IMR-90 (cell line): ENCODE results near the gene PLEKHF1. TPM values are rescaled to one million over a fixed set of nuclear protein-coding genes. Genes with fewer than 3 reads are reported as not detected.

ENCODE experiments used
- ATAC-seq: fragments of 200-7000 bp; cut with Tn5 transposase; 2 replicates; pipeline ENCODE4 v1.9.1; 2020; ENCODE audit warnings: low read depth, mild to moderate bottlenecking, moderate library complexity
- BruUV-seq: library from RNA; stranded (reverse); fragments of 400-500 nt; replicated peaks from 2 replicates; lab custom pipeline; 2021; lab: Mats Ljungman, UMichigan
- CTCF ChIA-PET: fragments of 300-600 bp; formaldehyde crosslinking; extraction: SDS; loops from one replicate; lab custom pipeline; 2021; ENCODE audit warnings: antibody characterized with exemption; lab: Yijun Ruan, JAX
- POLR2A ChIA-PET: fragments of 300-600 bp; sonication (Branson Sonifier 250); formaldehyde crosslinking; loops from one replicate; lab custom pipeline; 2022; ENCODE audit warnings: antibody characterized with exemption; ENCODE audit not compliant: unreplicated experiment; lab: Charles Lee
- DNase-seq: peaks from one replicate; pipeline ENCODE4 v3.0.0; 2013
- H2AFZ ChIP-seq: replicated peaks from 2 replicates; pipeline ENCODE3; 2013; ENCODE audit warnings: low read length, mild to moderate bottlenecking; ENCODE audit not compliant: poor library complexity
- H2AK5ac ChIP-seq: 2 replicates; pipeline ENCODE4 v1.6.1; 2013; ENCODE audit warnings: low read depth, low read length, inconsistent platforms
- H2AK9ac ChIP-seq: replicated peaks from 2 replicates; pipeline ENCODE3; 2013; ENCODE audit warnings: mild to moderate bottlenecking, low read depth, low read length, moderate library complexity; ENCODE audit not compliant: poor library complexity
- H2BK120ac ChIP-seq: 2 replicates; pipeline ENCODE4 v1.6.1; 2013; ENCODE audit warnings: low read depth, low read length, inconsistent platforms
- H2BK15ac ChIP-seq: 3 replicates; pipeline ENCODE4 v1.6.1; 2013; ENCODE audit warnings: low read depth, low read length, inconsistent platforms
- H2BK20ac ChIP-seq: 2 replicates; pipeline ENCODE4 v1.6.1; 2013; ENCODE audit warnings: low read depth, mild to moderate bottlenecking, inconsistent platforms, low read length, moderate library complexity
- H2BK5ac ChIP-seq: 2 replicates; pipeline ENCODE4 v1.6.1; 2013; ENCODE audit warnings: mild to moderate bottlenecking, low read depth, low read length, inconsistent platforms; ENCODE audit not compliant: poor library complexity, severe bottlenecking
- H3K14ac ChIP-seq: replicated peaks from 2 replicates; pipeline ENCODE4 v1.6.1; 2013; ENCODE audit warnings: low read depth, low read length, inconsistent platforms
- H3K18ac ChIP-seq: 2 replicates; pipeline ENCODE4 v1.6.1; 2013; ENCODE audit warnings: low read depth, low read length, control low read depth
- H3K23ac ChIP-seq: 2 replicates; pipeline ENCODE4 v1.6.1; 2013; ENCODE audit warnings: low read depth, low read length, inconsistent platforms
- H3K27ac ChIP-seq: 2 replicates; pipeline ENCODE4 v1.5.1; 2013; ENCODE audit warnings: mild to moderate bottlenecking, control low read depth, low read length; ENCODE audit not compliant: insufficient read depth
- H3K27me3 ChIP-seq: 2 replicates; pipeline ENCODE4 v1.6.1; 2013; ENCODE audit warnings: low read length; ENCODE audit not compliant: control insufficient read depth, insufficient read depth
- H3K36me3 ChIP-seq: 2 replicates; pipeline ENCODE4 v1.6.1; 2013; ENCODE audit warnings: low read length, mixed read lengths; ENCODE audit not compliant: control insufficient read depth, insufficient read depth
- H3K4ac ChIP-seq: 2 replicates; pipeline ENCODE4 v1.6.1; 2013; ENCODE audit warnings: low read depth, low read length, inconsistent platforms
- H3K4me1 ChIP-seq: 2 replicates; pipeline ENCODE4 v1.6.1; 2013; ENCODE audit warnings: low read length, mixed read lengths; ENCODE audit not compliant: control insufficient read depth, insufficient read depth
- H3K4me2 ChIP-seq: 2 replicates; pipeline ENCODE4 v1.6.1; 2013; ENCODE audit warnings: low read depth, mild to moderate bottlenecking, control low read depth, low read length, moderate library complexity
- H3K4me3 ChIP-seq: 2 replicates; pipeline ENCODE4 v1.5.1; 2013; ENCODE audit warnings: low read depth, mild to moderate bottlenecking, control low read depth, low read length, moderate library complexity; ENCODE audit not compliant: insufficient read depth
- H3K56ac ChIP-seq: 2 replicates; pipeline ENCODE4 v1.6.1; 2013; ENCODE audit warnings: low read length, inconsistent platforms; ENCODE audit not compliant: insufficient read depth; ENCODE audit errors: extremely low read depth
- H3K79me1 ChIP-seq, 2 experiments: 2 replicates each; pipeline ENCODE4 v1.6.1; 2013; ENCODE audit warnings: low read length in 2 of 2, inconsistent platforms in 1 of 2, low read depth in 1 of 2
- H3K9ac ChIP-seq: 2 replicates; pipeline ENCODE4 v1.6.1; 2013; ENCODE audit warnings: low read depth, low read length, control low read depth
- H3K9me1 ChIP-seq: 2 replicates; pipeline ENCODE4 v1.6.1; 2013; ENCODE audit warnings: low read length, inconsistent platforms; ENCODE audit not compliant: insufficient read depth
- H3K9me3 ChIP-seq: 2 replicates; pipeline ENCODE4 v1.6.1; 2013; ENCODE audit warnings: low read length; ENCODE audit not compliant: control insufficient read depth, insufficient read depth
- H4K20me1 ChIP-seq: 2 replicates; pipeline ENCODE4 v1.6.1; 2013; ENCODE audit warnings: low read length, inconsistent platforms; ENCODE audit not compliant: insufficient read depth
- H4K5ac ChIP-seq: 2 replicates; pipeline ENCODE4 v1.6.1; 2013; ENCODE audit warnings: mild to moderate bottlenecking, low read depth, low read length, control low read depth
- H4K8ac ChIP-seq, 2 experiments: 2 replicates each; pipeline ENCODE4 v1.6.1; 2013; ENCODE audit warnings: low read depth in 2 of 2, low read length in 2 of 2, control low read depth in 1 of 2, inconsistent platforms in 1 of 2
- H4K91ac ChIP-seq: 2 replicates; pipeline ENCODE4 v1.6.1; 2013; ENCODE audit warnings: low read depth, low read length, inconsistent platforms; ENCODE audit not compliant: insufficient read depth
- MAFK ChIP-seq: IDR thresholded peaks from 2 replicates; pipeline ENCODE4 v1.6.1; 2012; ENCODE audit warnings: low read depth, low read length, improper control_type of control experiment
- MXI1 ChIP-seq: IDR thresholded peaks from 2 replicates; pipeline ENCODE4 v1.6.1; 2012; ENCODE audit warnings: low read depth, mild to moderate bottlenecking, low read length, moderate library complexity, borderline replicate concordance
- NFE2L2 ChIP-seq: fragments of 150-350 bp; IDR thresholded peaks from 2 replicates; pipeline ENCODE4 v1.6.1; 2016; ENCODE audit warnings: low read depth, mild to moderate bottlenecking, low read length
- SMC3 ChIP-seq: fragments of 150-350 bp; IDR thresholded peaks from 2 replicates; pipeline ENCODE4 v1.6.1; 2016; ENCODE audit warnings: low read depth, mild to moderate bottlenecking, antibody characterized with exemption, low read length, moderate library complexity
- WGBS, 2 experiments: methylation state at CpG; one replicate each; pipeline versions ENCODE4 v1.1.5 to v1.1.7; 2013; ENCODE audit warnings: missing lambda C conversion rate in 2 of 2; ENCODE audit not compliant: insufficient read length in 1 of 2; ENCODE audit errors: extremely low coverage in 2 of 2; 5-methylcytosine and 5-hydroxymethylcytosine counted together
- dilution Hi-C: fragments of 300-500 bp; cut with HindIII; formaldehyde crosslinking; loops from one replicate; pipeline ENCODE4 v1.14.3; 2018; ENCODE audit warnings: low sequenced_read_pairs; ENCODE audit not compliant: unreplicated experiment
- in situ Hi-C: fragments of 300-500 bp; cut with MboI; formaldehyde crosslinking; loops from 3 replicates; pipeline ENCODE4 v1.14.3; 2019; ENCODE audit warnings: low sequenced_read_pairs, inconsistent platforms, mixed read lengths
- intact Hi-C: fragments of 100-400 bp; cut with micrococcal nuclease; formaldehyde crosslinking; loops from 2 replicates; pipeline ENCODE4 v1.10.0; 2022
- polyA plus RNA-seq, 3 experiments: library from polyadenylated mRNA; depleted of rRNA; stranded (reverse); fragments of >200 nt; gene quantifications; 2 replicates each; pipeline ENCODE4 v1.2.3, GENCODE V29; 2012; ENCODE audit warnings: low replicate concordance in 1 of 3
- total RNA-seq: library from RNA; depleted of rRNA; stranded (reverse); fragments of >200 nt; gene quantifications from 2 replicates; pipeline ENCODE4 v1.2.3, GENCODE V29; 2012

PLEKHF1 gene
- total and polyA plus RNA-seq, 2 of the 4 experiments (the other 2 are of a cell fraction), result 5.0 to 6.6 TPM

DNA sequence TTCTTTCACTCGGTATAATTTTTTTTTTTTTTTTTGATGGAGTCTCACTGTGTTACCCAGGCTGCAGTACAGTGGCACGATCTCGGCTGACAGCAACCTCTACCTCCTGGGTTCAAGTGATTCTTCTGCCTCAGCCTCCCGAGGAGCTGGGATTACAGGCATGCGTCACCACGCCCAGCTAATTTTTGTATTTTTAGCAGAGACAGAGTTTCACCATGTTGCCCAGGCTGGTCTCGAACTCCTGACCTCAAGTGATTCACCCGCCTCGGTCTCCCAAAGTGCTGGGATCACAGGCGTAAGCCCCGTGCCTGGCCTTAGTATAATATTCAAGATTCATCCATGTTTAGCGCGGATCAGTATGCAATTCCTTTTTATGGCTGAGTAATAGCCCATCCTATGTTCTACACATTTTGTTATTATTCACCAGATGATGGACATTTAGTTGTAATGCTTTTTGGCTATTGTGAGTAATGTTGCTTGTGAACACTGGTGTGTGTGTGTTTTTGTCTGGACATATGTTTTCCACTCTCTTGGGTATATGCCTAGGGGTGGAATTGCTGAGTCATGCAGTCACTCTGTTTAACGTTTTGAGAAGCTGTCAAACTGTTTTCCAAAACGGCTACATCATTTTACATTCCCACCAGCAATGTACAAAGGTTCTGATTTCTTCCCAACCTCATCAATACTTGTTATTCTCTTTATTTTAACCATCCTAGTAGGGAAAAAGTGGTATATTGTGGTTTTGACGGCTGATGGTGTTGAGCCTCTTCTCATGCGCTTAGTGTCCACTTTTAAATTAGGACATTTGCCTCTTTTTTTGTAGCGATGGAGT is 22.9 kb downstream of the PLEKHF1 start:
- H4K20me1 ChIP-seq, result no peaks in the 10 kb centered on the region
- H3K14ac ChIP-seq, result 0 out of 2 replicates have a peak overlapping the region, but pooled peaks have one; percentile 55
- peaks cover 7% of the 10 kb centered on the region for H3K4me1 ChIP-seq
- no peak overlapping the region for H2AFZ ChIP-seq
- peak overlapping the region in 1 of 2 experiments; percentile 22; a peak in 2 of 4 replicates for H4K8ac ChIP-seq
- peak overlapping the region; percentile 82 for H2BK5ac ChIP-seq
- no peak overlapping the region for H2BK15ac ChIP-seq
- in situ Hi-C loops, result no loop called here
- no peaks in the 10 kb centered on the region for H3K27me3 ChIP-seq
- peak overlapping the region; percentile 31; the same call in 1 of the 2 replicates for H4K5ac ChIP-seq
- H3K56ac ChIP-seq, result no peak overlapping the region
- H2AK5ac ChIP-seq, result no peak overlapping the region; the same call in 1 of the 2 replicates
- H3K9me3 ChIP-seq, result peaks cover 5% of the 10 kb centered on the region
- no peak overlapping the region for H3K4me2 ChIP-seq
- H3K18ac ChIP-seq, result peak overlapping the region; percentile 1; the same call in 1 of the 2 replicates
- dilution Hi-C loops, result no loop called here
- intact Hi-C loops, result loop anchor here (2.0 kb wide), 1 partner anchor 21 kb away; no protein-coding TSS in a partner anchor
- TF ChIP-seq NFE2L2, result peak; percentile 99
- TF ChIP-seq MAFK, result peak; percentile 88
- no peak for TF ChIP-seq MXI1
- no peak for TF ChIP-seq SMC3
- no TSS peak for BruUV-seq
- H3K27ac ChIP-seq, result peak overlapping the region; percentile 56; the same call in 1 of the 2 replicates
- POLR2A ChIA-PET, result no interaction called here
- no peak overlapping the region for H2AK9ac ChIP-seq
- H3K9ac ChIP-seq, result no peak overlapping the region
- no peak overlapping the region for H3K23ac ChIP-seq
- no peaks in the 10 kb centered on the region for H3K36me3 ChIP-seq
- peak overlapping the region; percentile 60 for H2BK20ac ChIP-seq
- peak overlapping the region; percentile 30 for H2BK120ac ChIP-seq
- H3K9me1 ChIP-seq, result peaks cover 3% of the 10 kb centered on the region; the same call in 1 of the 2 replicates
- CTCF ChIA-PET, result no interaction called here
- H3K4me3 ChIP-seq, result no peak overlapping the region
- peak overlapping the region; percentile 61; the same call in 1 of the 2 replicates for H3K4ac ChIP-seq
- H3K79me1 ChIP-seq, result no peaks in the 10 kb centered on the region
- WGBS, 2 experiments, result 80% methylated on average over 3 of the region's 18 CpGs; no CpG with 5 or more reads in 1 of the 2 experiments
- DNase-seq (peak; percentile 78), ATAC-seq (no peak)
- H4K91ac ChIP-seq, result peak overlapping the region; percentile 25
